Astrocyte (in vitro differentiated cells and primary cell): Measurements from ENCODE around the gene AQP5.

Experiments used
- EZH2 ChIP-seq: IDR thresholded peaks from 2 replicates; pipeline ENCODE4 v1.6.1; 2012; ENCODE audit warnings: mild to moderate bottlenecking, low read length, inconsistent platforms; ENCODE audit not compliant: insufficient read depth
- TF ChIP-seq, protein P1 (sequence below): IDR thresholded peaks from 2 replicates; pipeline ENCODE4 v1.5.1; 2011; ENCODE audit warnings: low read depth, mild to moderate bottlenecking, inconsistent platforms, low read length, moderate library complexity; ENCODE audit not compliant: insufficient read depth

DNA sequence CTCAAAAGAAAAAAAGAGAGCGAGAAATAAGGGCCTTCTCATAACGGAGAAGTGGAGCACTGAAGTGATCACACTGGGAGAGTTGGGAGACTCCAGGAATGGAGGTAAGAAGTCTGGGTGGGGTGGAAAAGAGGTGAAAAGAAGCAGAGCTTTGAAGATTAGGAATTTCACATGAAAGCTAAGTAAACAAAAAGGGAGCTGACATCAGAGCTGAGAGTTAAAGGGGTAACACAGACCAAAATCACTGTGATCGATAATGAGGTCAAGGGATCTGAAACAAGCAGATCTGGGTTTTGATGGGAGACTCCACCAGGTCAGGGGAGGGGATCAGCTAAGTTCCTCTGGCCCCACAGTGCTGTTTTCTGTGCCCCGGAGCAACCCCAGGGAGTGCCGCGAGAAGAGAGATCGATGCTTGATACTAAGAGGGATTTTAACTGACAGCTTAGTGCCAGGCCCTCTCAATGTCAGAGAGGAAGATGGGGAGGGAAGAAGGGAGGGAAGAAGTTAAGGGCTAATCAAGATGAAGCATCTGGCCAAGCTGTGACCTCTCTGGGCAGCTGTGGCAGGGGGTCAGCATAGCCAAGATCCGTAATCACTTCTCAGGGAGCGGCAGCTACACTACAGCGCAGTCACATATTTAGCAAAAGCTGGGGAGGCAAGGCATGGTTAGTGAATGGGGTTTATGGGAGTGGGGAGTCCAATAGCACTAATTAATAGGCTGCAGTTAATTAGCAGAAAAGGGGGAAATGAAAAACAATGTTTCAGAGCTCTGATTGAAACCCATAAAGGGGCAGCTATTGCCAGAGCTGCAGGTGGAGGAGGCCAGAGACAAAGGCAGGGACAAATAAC is 19.1 kb downstream of the AQP5 start:
- TF ChIP-seq, protein P1, sequence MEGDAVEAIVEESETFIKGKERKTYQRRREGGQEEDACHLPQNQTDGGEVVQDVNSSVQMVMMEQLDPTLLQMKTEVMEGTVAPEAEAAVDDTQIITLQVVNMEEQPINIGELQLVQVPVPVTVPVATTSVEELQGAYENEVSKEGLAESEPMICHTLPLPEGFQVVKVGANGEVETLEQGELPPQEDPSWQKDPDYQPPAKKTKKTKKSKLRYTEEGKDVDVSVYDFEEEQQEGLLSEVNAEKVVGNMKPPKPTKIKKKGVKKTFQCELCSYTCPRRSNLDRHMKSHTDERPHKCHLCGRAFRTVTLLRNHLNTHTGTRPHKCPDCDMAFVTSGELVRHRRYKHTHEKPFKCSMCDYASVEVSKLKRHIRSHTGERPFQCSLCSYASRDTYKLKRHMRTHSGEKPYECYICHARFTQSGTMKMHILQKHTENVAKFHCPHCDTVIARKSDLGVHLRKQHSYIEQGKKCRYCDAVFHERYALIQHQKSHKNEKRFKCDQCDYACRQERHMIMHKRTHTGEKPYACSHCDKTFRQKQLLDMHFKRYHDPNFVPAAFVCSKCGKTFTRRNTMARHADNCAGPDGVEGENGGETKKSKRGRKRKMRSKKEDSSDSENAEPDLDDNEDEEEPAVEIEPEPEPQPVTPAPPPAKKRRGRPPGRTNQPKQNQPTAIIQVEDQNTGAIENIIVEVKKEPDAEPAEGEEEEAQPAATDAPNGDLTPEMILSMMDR, result no peak
- no peak for TF ChIP-seq EZH2
